Putamen (tissue), 1 donor: ENCODE results near the gene PMEL.
"Not testable (repeated sequence)": the region's sequence is repeated elsewhere in the genome, so short reads cannot be mapped to it uniquely, and the experiment has no call there.

ENCODE experiments used
- DNase-seq: peaks from one replicate; pipeline ENCODE4 v3.0.0-alpha.2; 2016; ENCODE audit warnings: low spot score

The PMEL gene

GRCh38 chr12:55965941-55966407 is at the start of gene PMEL:
Gene PMEL (minus strand): TSS chr12:55966042. CDS start chr12:55966011, 31 bp downstream.
- DNase-seq = no peak

- no peak for DNase-seq
Measured at GRCh38 chr12:56014205-56014604, 48.4 kb upstream of the PMEL start.

GRCh38 chr12:56013482-56013881 is 47.6 kb upstream of the PMEL start:
- DNase-seq = peak; percentile 83

DNA sequence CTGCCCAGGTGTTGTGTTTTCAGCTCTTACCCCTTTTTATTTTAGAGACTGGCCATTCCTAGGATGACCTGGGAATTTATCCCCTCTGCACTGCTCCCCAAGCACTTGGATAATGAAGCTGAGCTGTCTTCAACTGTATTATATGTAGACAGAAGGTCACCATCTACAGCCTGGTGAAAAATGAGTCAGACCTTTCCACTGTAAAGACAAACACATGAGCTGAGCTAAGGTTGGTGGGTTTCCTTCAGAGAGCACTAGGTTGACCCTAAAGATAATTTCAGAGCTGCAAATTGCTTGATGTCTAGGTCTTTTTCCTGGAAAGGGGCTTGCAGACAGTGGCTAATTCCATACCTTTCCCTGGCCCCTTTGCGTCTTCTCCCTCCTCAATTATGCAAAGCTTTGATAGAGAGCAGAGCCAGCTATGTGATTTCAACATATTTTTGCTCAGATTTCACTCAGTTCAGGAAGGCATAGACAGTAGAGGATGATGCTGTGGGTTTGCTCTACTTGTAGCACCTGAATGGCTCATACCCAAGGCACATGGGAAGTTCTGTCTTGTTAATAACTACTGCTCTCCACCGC is 45.8 kb upstream of the PMEL start:
- no peak for DNase-seq

DNA sequence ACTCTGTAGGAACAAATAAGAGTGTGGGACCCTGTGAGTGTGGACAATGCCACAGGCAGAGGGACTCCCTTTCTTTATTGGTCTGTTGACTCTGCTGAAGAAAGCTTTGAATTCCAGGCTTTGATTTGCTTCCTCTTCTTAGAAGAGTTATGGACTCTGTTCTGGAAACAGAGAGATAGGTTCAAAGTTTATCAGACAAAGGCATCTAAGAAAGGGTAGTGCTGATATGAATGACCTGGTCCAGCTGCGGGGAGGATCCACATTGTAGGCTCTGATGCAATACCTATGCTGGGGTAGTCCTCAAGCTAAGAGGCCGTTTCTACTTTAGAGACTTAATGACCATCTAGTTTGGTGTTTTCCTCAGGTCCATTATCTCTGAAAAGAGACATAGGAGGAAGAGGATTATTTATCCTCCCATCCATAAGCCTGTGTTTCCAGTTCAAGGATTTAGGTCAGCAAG is 44.3 kb upstream of the PMEL start:
- no peak for DNase-seq

DNA sequence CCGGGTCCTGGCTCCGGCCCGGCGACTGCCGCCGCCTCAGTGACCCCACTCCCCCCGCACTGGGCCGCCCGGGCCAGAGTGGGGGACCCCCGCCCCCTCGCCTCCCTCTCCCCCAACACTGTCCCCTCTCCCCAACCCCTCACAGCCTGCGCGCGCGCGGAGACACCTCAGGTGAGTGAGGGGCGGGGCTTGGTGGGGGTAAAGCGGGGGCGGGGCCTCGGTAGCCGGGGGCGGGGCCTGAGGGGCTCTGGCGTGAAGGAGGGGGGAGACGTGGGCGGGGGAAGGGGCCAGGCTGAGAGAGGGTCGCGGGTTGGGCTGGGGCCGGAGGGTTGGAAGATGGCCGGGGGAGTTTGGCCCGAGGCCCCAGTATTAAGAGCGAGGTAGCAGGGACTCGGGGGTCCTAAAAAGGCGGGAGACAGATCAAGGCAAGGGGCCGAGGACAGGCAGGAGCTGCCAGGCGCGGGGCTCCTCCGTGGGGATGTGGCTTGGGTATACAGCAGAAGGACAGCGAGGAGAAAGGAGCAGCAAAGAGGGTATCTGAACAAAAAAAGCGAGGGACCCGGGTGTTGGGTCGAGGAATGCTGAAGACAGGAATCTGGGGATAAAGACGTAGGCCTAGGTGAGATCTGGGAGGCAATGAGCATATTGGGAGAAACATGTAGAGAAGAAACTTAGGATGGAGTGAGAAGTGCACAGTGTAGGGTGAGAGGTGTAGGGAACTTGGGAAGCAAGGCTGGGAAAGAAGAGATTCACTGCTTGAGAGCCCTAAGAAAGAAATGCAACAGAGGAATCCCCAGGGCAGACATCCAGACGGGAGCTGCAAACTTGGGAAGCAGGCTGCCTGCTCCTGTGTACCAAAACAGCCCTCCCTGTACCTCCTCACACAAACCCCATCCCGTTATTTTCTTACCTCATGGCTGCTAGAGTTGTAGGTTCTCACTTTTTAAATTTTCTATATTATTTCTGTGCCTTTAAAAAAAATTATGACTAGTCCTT is 42.0 kb upstream of the PMEL start:
- peak; percentile 29 for DNase-seq

- no peak for DNase-seq
Measured at GRCh38 chr12:56004211-56004610, 38.4 kb upstream of the PMEL start.

DNA sequence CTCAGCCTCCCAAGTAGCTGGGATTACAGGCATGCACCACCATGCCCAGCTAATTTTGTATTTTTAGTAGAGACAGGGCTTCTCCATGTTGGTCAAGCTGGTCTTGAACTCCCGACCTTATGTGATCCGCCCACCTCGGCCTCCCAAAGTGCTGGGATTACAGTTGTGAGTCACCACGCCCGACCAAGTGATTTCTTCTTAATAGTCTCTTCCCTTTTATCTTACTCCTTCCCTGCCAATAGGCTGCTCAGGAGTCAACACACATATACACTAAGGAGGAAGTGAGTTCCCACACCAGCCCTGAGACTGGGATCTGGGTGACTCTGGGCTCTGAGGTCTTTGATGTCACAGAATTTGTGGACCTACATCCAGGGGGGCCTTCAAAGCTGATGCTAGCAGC is 37.5 kb upstream of the PMEL start:
- DNase-seq = not testable (repeated sequence)

DNA sequence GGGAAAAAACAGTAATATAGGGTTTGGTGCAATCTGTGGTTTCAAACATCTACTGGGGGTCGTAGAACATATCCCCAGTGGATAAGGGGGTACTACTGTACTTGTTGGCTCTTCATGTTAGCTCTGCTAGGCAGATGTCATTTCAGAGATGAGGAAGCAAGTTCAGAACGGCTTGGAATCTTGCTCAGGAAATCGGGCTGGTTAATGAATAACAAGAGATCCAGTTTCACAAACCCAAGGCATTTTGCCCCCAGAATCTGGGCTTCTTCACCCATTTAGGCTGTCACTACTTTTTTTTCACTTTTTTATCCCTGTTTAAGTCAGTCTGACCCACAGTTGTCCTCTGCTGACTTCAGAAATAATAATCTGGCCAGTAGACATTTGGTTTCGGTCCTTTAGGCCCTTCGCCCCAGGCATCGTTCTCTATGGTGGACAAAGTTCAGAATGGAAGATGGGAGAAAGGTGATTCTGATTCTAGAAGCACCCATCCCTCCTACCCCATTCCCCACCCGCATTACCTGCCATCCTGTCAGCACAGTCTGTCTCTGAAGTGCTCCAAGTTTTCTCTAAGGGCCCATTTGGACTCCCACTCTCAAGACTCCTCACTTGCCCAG is 35.8 kb upstream of the PMEL start:
- DNase-seq = no peak

DNA sequence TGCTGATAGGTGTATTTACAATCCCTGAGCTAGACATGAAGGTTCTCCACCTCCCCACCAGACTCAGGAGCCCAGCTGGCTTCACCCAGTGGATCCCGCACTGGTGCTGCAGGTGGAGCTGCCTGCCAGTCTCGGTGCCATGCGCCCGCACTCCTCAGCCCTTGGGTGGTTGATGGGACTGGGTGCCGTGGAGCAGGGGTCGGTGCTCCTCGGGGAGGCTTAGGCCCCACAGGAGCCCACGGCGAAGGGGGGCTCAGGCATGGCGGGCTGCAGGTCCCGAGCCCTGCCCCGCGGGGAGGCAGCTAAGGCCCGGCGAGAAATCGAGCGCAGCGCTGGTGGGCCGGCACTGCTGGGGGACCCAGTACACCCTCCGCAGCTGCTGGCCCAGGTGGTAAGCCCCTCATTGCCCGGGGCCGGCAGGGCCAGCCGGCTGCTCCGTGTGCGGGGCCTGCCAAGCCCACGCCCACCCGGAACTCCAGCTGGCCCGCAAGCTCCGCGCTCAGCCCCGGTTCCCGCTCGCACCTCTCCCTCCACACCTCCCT is 34.2 kb upstream of the PMEL start:
- DNase-seq = not testable (repeated sequence)

DNA sequence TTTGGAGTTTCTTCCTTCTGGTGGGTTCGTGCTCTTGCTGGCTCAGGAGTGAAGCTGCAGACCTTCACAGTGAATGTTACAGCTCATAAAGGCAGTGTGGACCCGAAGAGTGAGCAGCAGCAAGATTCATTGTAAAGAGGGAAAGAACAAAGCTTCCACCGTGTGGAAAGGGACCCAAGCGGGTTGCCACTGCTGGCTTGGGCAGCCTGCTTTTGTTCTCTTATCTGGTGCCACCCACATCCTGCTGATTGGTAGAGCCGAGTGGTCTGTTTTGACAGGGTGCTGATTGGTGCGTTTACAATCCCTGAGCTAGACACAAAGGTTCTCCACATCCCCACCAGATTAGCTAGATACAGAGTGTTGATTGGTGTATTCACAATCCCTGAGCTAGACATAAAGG is 33.7 kb upstream of the PMEL start:
- DNase-seq = not testable (repeated sequence)

GRCh38 chr12:55997535-55997859 is 31.7 kb upstream of the PMEL start:
- DNase-seq = no peak

DNA sequence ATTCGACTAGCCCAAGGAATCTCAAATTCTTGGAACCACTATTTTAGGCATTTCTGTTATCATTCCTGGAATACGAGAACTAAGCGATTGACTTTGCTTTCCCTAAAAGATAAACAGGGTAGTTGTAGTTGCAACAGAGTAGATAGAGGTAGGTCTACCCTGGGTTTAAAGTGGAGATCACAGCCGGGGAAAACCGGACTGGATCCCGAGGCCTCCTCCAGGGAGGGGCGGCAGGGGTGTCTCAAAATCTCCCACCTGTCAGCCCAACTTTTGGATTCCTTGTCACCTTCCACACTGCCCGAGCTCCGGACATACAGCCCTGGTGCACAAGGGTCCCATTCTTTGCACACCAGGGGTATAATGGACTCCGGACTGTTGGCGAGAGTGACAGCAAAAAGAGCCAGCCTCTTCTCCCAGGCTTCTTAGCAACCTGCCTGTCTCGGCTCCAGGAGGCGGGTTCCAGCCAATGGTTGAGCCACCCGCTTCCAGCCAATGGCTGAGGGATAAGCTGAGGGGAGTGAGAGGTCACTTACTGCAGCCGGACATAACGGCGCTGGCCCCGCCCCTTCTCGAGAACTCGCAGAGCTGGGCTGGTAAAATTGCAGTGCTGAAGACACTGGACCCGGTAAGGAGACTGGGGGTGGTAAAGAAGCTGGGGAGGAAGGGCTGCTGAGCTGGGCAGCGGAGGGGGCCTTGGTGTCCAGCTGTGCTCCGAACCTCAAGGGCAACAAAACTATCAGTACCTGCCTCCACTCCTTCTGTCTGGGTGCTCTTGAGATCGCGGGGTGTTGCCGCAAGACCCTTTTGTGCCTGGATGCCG is 31.1 kb upstream of the PMEL start, which contains the start of gene SUOX:
SUOX (plus strand) TSS at position 562 of the 820 bp plus-strand sequence. CDS start 4,946 bp downstream, outside the sequence.
- peak; percentile 97 for DNase-seq

DNA sequence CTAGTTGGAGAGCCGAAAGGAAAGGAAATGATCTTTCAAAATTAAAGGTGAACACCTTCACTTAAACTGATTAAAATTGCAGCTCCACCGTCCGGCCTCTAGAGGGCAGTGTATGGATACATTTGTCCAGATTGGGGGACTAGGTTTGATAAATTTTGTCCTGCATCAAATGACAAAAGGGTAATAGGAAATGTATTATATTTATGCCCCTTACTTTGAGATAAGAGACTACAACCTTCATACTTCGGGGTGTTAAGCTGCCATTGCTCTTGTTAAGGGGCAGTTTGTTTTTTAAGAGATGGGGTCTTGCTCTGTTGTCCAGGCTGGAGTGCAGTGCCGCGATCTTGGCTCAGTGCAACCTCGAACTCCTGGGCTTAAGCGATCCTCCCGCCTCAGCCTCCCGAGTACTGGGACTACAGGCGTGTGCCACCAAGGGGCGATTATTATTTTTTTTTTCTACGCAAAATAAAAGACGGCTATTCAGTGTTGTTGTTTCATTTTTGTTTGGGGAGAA is 30.4 kb upstream of the PMEL start:
- no peak for DNase-seq

DNA sequence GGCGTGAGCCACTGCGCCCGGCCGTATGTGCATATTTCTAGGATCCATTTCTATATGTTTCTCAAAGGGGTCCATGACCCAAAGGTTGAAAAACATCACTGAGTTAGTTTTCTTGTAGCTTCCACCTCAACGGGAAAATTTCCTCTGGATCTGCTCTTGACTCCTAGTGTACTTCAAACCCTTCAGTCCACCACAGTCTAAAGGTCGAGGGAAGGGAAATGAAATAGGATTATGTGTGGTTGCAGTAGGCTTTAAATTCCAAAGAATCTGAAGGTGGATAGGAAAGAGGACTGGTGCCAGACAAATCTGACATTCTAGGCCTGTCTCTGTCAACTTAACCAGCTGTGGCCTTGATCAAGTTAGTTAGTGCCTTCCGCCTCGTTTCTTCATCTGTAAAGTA is 29.5 kb upstream of the PMEL start:
- DNase-seq = no peak

DNA sequence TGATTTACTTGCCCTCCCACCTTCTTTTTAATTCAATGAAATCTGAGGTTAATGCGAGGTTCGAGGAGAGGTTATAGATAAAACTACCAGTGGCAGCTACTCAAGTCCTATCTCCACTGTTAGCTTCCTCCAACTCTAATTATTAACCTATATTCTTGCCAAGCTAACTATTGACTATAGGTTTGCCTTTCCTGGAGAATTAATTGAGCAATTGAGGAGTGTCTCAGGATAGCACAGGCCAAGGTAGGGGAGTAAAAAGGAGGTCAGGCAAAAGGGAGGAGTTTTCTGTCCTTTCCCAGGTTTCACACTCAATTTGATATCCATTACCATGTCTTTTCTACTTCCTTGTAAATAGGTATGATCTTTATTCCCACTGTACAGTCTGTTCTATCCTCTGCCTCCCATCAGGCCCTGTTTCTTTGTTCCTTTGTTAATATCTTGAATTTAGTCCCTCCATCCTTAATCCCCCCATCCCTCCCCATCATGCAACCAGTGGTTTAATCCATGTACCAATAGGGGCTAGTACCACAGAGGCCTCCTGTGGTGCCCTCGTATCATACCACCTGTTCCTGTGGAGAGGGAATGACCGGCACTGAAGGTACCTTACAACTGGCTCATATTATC is 27.5 kb upstream of the PMEL start:
- no peak for DNase-seq

DNA sequence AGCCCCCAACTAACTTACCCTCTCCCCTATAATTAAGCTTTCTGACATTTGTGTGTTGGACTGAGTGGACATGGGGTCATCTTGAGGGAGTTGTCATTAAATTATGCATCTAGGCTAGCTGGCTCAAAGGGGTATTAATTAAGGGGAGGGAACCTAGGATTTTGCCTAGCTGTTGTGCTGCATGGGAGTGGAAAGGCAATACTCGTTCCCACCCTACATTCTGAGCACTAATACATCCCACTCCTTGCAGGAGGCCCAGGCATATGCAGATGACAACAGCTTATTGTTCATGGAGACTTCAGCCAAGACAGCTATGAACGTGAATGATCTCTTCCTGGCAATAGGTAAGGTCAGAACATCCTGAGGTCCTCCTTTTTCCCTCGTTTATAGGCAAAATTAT is 25.3 kb upstream of the PMEL start:
- DNase-seq = no peak

GRCh38 chr12:55985976-55986375 is 20.1 kb upstream of the PMEL start:
- DNase-seq = not testable (repeated sequence)

DNA sequence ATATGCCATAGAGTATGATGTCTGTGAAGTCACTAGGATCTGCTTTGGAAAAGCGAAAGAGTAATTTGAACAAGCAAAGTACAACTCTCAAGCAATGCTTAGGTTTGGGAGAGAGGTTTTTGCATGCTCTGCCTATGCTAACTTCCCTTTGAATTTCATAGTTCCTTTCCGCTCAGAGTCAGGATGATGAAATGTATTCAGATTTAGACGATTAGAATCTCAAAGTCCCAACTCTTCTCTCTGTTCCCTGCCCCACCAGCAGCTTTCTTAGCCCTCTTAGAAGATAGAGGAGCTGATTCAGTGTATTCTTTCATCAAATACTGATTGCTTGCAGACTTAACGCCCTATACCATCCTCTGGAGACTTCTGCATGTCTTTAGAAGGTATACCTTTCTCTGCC is 19.5 kb upstream of the PMEL start:
- no peak for DNase-seq

DNA sequence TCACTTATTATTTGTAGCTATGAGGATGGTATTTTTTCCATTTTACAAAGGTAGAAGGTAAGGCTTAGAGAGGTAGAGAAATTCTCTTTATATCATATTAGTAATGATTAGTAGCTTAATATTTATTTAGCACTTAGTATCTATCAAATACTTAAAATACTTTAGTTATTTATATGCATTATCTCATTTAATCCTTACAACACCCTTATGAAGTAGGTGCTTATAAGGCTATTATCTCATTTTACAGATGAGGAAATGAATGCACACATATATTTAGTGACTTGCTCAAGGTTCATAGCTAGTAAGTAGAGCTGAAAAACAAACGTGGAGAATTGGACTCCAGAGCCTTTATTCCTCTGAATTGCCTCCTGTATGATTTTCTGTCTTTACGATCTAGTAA is 19.0 kb upstream of the PMEL start:
- no peak for DNase-seq
